ENCODE results near the gene PCDHGB4. TPM values are rescaled to one million over a fixed set of nuclear protein-coding genes. Genes with fewer than 3 reads are reported as not detected.
A peak's percentile ranks its signal among the peaks of the same experiment; 100 is the strongest.

The PCDHGB4 gene
- total RNA-seq, 6 experiments from 2014 or later: 2.4 to 19.6 (median 16.6) TPM

DNA sequence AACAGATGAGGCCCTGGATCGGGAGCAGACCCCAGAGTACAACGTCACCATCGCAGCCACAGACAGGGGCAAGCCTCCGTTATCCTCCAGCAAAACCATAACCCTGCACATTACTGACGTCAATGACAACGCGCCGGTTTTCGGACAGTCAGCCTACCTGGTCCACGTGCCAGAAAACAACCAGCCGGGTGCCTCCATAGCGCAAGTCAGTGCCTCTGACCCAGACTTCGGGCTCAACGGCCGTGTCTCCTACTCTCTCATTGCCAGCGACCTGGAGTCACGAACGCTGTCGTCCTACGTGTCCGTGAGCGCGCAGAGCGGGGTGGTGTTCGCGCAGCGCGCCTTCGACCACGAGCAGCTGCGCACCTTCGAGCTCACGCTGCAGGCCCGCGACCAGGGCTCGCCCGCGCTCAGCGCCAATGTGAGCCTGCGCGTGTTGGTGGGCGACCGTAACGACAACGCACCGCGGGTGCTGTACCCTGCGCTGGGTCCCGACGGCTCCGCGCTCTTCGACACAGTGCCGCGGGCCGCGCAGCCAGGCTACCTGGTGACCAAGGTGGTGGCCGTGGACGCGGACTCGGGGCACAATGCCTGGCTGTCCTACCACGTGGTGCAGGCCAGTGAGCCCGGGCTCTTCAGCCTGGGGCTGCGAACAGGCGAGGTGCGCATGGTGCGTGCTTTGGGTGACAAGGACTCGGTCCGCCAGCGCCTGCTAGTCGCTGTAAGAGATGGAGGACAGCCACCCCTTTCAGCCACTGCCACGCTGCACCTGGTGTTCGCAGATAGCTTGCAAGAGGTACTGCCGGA lies 31.8 kb downstream of the PCDHGB4 start:
- H3K27ac Mint-ChIP-seq: no peak overlapping the region

DNA sequence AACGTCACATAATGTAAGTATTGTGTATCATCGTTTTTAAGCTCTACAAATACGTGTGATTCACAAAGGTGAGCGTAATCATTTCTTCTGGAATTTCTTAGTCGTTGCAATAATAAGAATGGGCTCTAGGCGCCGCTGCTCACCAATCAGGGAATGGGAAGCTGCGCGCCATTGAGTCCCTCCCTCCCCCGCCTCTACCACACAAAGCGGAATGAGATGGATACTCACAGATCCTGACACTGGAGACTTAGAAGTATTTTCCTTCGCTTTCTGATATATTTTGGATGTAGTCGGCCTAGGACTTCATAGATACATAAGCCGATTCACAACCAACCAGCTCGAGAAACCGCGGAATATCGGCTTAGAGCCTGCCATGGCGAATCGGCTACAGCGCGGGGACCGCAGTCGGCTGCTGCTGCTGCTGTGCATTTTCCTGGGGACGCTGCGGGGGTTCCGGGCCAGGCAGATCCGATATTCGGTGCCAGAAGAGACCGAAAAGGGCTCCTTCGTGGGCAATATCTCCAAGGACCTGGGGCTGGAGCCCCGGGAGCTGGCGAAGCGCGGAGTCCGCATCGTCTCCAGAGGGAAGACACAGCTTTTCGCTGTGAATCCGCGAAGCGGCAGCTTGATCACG lies 33.5 kb downstream of the PCDHGB4 start, which contains the start of gene PCDHGA11:
PCDHGA11 (plus strand) TSS at position 197 of the 634 bp plus-strand sequence; CDS start at position 374, 177 bp downstream.
- H3K27me3 Mint-ChIP-seq (ENCODE audit: insufficient read depth): peaks cover 4% of the 10 kb centered on the region
- H3K4me3 Mint-ChIP-seq: peak within 1 kb of the TSS; percentile 88
- peak within 1 kb of the TSS; percentile 69; the same call in 1 of the 2 replicates for H3K27ac Mint-ChIP-seq
- peak; percentile 23 for DNase-seq
- peaks cover 47% of the 10 kb centered on the region for H3K9me3 Mint-ChIP-seq
- TF ChIP-seq, protein P1, sequence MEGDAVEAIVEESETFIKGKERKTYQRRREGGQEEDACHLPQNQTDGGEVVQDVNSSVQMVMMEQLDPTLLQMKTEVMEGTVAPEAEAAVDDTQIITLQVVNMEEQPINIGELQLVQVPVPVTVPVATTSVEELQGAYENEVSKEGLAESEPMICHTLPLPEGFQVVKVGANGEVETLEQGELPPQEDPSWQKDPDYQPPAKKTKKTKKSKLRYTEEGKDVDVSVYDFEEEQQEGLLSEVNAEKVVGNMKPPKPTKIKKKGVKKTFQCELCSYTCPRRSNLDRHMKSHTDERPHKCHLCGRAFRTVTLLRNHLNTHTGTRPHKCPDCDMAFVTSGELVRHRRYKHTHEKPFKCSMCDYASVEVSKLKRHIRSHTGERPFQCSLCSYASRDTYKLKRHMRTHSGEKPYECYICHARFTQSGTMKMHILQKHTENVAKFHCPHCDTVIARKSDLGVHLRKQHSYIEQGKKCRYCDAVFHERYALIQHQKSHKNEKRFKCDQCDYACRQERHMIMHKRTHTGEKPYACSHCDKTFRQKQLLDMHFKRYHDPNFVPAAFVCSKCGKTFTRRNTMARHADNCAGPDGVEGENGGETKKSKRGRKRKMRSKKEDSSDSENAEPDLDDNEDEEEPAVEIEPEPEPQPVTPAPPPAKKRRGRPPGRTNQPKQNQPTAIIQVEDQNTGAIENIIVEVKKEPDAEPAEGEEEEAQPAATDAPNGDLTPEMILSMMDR (IDR thresholded peaks at IDR 0.05): peak; percentile 82
- H3K36me3 Mint-ChIP-seq (ENCODE audit: low read depth): peaks cover 57% of the 10 kb centered on the region
- peaks cover 44% of the 10 kb centered on the region for H3K4me1 Mint-ChIP-seq (ENCODE audit: low read depth)

More for the DNA sequence above, 31.8 kb downstream of the PCDHGB4 start:
- peaks cover 2% of the 10 kb centered on the region for H3K27me3 Mint-ChIP-seq (ENCODE audit: insufficient read depth)
- TF ChIP-seq, protein P1 (IDR thresholded peaks at IDR 0.05): no peak
- peaks cover 35% of the 10 kb centered on the region for H3K4me1 Mint-ChIP-seq (ENCODE audit: low read depth)
- no peak for DNase-seq
- peaks cover 47% of the 10 kb centered on the region for H3K9me3 Mint-ChIP-seq
- peaks cover 54% of the 10 kb centered on the region for H3K36me3 Mint-ChIP-seq (ENCODE audit: low read depth)
- H3K4me3 Mint-ChIP-seq: peak overlapping the region; percentile 90; the same call in 1 of the 2 replicates

DNA sequence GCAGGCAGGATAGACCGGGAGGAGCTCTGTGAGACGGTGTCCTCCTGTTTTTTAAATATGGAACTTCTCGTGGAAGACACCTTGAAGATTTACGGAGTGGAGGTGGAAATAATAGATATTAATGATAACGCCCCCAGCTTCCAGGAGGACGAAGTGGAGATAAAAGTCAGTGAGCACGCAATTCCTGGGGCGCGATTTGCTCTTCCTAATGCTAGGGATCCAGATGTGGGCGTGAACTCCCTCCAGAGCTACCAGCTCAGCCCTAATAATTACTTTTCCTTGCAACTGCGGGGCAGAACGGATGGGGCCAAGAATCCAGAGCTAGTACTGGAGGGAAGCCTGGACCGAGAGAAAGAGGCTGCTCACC lies 34.0 kb downstream of the PCDHGB4 start:
- H3K9me3 Mint-ChIP-seq: peaks cover 48% of the 10 kb centered on the region
- no peak for DNase-seq

DNA sequence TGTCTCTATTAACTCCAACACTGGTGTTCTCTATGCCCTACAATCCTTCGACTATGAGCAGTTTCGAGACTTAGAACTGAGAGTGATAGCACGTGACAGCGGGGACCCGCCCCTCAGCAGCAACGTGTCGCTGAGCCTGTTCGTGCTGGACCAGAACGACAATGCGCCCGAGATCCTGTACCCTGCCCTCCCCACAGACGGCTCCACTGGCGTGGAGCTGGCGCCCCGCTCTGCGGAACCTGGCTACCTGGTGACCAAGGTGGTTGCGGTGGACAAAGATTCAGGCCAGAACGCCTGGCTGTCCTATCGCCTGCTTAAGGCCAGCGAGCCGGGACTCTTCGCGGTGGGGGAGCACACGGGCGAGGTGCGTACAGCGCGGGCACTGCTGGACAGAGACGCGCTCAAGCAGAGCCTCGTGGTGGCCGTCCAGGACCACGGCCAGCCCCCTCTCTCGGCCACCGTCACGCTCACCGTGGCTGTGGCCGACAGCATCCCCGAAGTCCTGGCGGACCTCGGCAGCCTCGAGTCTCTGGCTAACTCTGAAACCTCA lies 35.3 kb downstream of the PCDHGB4 start:
- H3K9me3 Mint-ChIP-seq: peaks cover 55% of the 10 kb centered on the region
- TF ChIP-seq, protein P1 (IDR thresholded peaks at IDR 0.05): no peak

More for the DNA sequence above, 34.0 kb downstream of the PCDHGB4 start:
- peaks cover 44% of the 10 kb centered on the region for H3K4me1 Mint-ChIP-seq (ENCODE audit: low read depth)
- peak overlapping the region; percentile 88 for H3K4me3 Mint-ChIP-seq
- no peak overlapping the region; the same call in 1 of the 2 replicates for H3K27ac Mint-ChIP-seq
- TF ChIP-seq, protein P1 (IDR thresholded peaks at IDR 0.05): no peak
- peaks cover 62% of the 10 kb centered on the region for H3K36me3 Mint-ChIP-seq (ENCODE audit: low read depth)
- peaks cover 4% of the 10 kb centered on the region for H3K27me3 Mint-ChIP-seq (ENCODE audit: insufficient read depth)

DNA sequence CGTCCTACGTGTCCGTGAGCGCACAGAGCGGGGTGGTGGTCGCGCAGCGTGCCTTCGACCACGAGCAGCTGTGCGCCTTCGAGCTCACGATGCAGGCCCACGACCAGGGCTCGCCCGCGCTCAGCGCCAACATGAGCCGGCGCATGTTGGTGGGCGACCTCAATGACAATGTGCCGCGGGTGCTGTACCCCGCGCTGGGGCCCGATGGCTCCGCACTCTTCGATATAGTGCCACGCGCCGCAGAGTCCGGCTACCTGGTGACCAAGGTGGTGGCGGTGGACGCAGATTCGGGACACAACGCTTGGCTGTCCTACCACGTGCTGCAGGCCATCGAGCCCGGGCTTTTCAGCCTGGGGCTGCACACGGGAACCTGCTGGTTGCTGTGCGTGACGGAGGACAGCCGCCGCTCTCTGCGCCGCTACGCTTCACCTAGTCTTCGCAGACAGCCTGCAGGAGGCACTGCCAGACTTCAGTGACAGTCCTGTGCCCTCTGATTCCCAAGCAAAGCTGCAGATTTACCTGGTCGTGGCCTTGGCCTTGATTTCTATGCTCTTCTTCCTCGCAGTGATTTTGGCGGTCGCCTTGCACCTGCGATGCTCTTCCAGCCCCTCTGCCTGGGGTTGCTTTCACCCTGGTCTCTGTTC lies 40.4 kb downstream of the PCDHGB4 start:
- TF ChIP-seq, protein P1 (IDR thresholded peaks at IDR 0.05): no peak
- peaks cover 45% of the 10 kb centered on the region for H3K9me3 Mint-ChIP-seq
- H3K4me1 Mint-ChIP-seq (ENCODE audit: low read depth): peaks cover 29% of the 10 kb centered on the region
- peaks cover 54% of the 10 kb centered on the region for H3K36me3 Mint-ChIP-seq (ENCODE audit: low read depth)
- H3K27me3 Mint-ChIP-seq (ENCODE audit: insufficient read depth): peaks cover 7% of the 10 kb centered on the region
- H3K27ac Mint-ChIP-seq: no peak overlapping the region
- no peak overlapping the region for H3K4me3 Mint-ChIP-seq
- DNase-seq: no peak

More for the DNA sequence above, 35.3 kb downstream of the PCDHGB4 start:
- DNase-seq: no peak
- peaks cover 66% of the 10 kb centered on the region for H3K36me3 Mint-ChIP-seq (ENCODE audit: low read depth)
- peaks cover 42% of the 10 kb centered on the region for H3K4me1 Mint-ChIP-seq (ENCODE audit: low read depth)
- H3K27me3 Mint-ChIP-seq (ENCODE audit: insufficient read depth): peaks cover 2% of the 10 kb centered on the region; the same call in 1 of the 2 replicates
- H3K27ac Mint-ChIP-seq: no peak overlapping the region
- no peak overlapping the region for H3K4me3 Mint-ChIP-seq

All from HFFc6 (cell line).